Measurements from ENCODE around the gene GPRC5B. TPM values are rescaled to one million over a fixed set of nuclear protein-coding genes. Genes with fewer than 3 reads are reported as not detected.

GPRC5B gene
- total and polyA plus RNA-seq, 7 experiments from 2014 or later: 0.15 to 9.8 (median 4.8) TPM

DNA sequence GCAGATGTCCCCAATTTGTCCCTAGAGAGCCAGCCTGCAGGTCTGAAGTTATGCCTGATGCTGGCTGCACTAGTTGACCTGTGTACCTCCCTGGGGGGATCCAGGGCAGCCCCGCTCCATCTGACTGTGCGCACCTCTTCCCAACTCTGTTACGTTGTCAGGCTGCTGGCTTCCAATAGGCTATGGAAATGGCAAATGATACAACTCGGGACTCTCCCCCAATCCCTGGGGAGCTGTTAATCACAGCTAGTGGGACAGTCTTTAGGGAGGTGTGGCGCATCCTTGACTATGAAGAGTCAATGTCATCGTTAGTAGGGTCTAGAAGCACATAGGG lies 30.1 kb downstream of the GPRC5B start:
- peaks cover 0 to 15% (median 7%) of the 10 kb centered on the region in 5 donors for H3K36me3 Mint-ChIP-seq
- Histone ChIP-seq H3K9me3 (ENCODE audit: control insufficient read depth in 2 of 3, low read length in 3 of 3) (no peaks in the 10 kb centered on the region), H3K36me3 (ENCODE audit: control insufficient read depth in 2 of 3, insufficient read depth in 3 of 3, low read length in 3 of 3) (no peaks in the 10 kb centered on the region), H3K4me3 (ENCODE audit: low read length) (no peak overlapping the region), H3K27ac (ENCODE audit: low read depth, low read length) (no peak overlapping the region), H3K4me1 (ENCODE audit: control insufficient read depth in 2 of 2, insufficient read depth in 2 of 2, low read length in 2 of 2) (no peaks in the 10 kb centered on the region), H3K27me3 (ENCODE audit: control insufficient read depth in 2 of 2, insufficient read depth in 2 of 2, low read length in 2 of 2) (no peaks in the 10 kb centered on the region)
- H3K27ac Mint-ChIP-seq: no peak overlapping the region
- peaks cover 0 to 6% (median 0%) of the 10 kb centered on the region in 5 donors for H3K27me3 Mint-ChIP-seq
- POLR2A ChIA-PET: no interaction called here
- CTCF ChIA-PET: no interaction called here
- H3K4me1 Mint-ChIP-seq: no peaks in the 10 kb centered on the region
- peaks cover 0 to 2% (median 0%) of the 10 kb centered on the region in 11 donors for H3K9me3 Mint-ChIP-seq
- intact Hi-C loops (cut with micrococcal nuclease): no loop called here
- DNase-seq (no peak), ATAC-seq (no peak)
- no peak overlapping the region for H3K4me3 Mint-ChIP-seq

DNA sequence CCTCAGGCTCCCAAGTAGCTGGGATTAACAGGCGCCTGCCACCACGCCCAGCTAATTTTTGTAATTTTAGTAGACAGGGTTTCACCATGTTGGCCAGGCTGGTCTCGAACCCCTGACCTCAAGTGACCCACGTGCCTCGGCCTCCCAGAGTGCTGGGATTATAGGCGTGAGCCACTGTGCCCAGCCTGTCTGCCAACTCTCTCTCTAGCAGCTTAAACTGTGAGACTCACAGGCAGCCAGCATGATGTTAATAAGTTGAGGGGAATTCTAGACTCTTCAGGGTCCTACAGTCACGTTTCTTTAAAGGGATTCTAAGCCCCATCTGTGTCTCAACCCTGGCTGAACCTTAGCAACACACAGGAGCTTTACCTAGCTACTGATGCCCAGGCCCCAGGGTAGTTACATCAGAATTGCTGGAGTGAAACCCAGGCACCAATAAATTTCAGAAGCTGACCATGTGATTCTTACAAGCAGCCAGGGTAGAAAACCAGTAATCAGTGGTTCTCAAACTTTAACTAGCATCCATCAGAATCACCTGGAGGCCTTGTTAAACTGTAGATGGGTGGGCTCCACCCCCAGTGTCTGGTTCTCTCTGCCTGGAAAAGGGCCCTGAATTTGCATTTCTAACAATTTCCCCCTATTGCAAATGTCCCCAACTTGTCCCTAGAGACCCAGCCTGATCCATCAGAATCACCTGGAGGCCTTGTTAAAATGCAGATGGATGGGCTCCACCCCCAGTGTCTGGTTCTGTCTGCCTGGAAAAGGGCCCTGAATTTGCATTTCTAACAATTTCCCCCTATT lies 30.7 kb downstream of the GPRC5B start:
- CTCF ChIA-PET: no interaction called here
- Mint-ChIP-seq H3K4me1 (no peaks in the 10 kb centered on the region), H3K36me3 (peaks cover 0 to 15% (median 7%) of the 10 kb centered on the region in 5 donors), H3K9me3 (peaks cover 0 to 2% (median 0%) of the 10 kb centered on the region in 11 donors), H3K27me3 (peaks cover 0 to 6% (median 0%) of the 10 kb centered on the region in 5 donors), H3K4me3 (no peak overlapping the region), H3K27ac (no peak overlapping the region)
- DNase-seq (no peak), ATAC-seq (no peak)
- no peaks in the 10 kb centered on the region for H3K4me1 ChIP-seq (ENCODE audit: control insufficient read depth in 2 of 2, insufficient read depth in 2 of 2, low read length in 2 of 2)
- H3K27ac ChIP-seq (ENCODE audit: low read depth, low read length): no peak overlapping the region
- H3K36me3 ChIP-seq (ENCODE audit: control insufficient read depth in 2 of 3, insufficient read depth in 3 of 3, low read length in 3 of 3): no peaks in the 10 kb centered on the region
- no peaks in the 10 kb centered on the region for H3K9me3 ChIP-seq (ENCODE audit: control insufficient read depth in 2 of 3, low read length in 3 of 3)
- intact Hi-C loops (cut with micrococcal nuclease): no loop called here
- no peaks in the 10 kb centered on the region for H3K27me3 ChIP-seq (ENCODE audit: control insufficient read depth in 2 of 2, insufficient read depth in 2 of 2, low read length in 2 of 2)
- H3K4me3 ChIP-seq (ENCODE audit: low read length): no peak overlapping the region
- POLR2A ChIA-PET: no interaction called here

DNA sequence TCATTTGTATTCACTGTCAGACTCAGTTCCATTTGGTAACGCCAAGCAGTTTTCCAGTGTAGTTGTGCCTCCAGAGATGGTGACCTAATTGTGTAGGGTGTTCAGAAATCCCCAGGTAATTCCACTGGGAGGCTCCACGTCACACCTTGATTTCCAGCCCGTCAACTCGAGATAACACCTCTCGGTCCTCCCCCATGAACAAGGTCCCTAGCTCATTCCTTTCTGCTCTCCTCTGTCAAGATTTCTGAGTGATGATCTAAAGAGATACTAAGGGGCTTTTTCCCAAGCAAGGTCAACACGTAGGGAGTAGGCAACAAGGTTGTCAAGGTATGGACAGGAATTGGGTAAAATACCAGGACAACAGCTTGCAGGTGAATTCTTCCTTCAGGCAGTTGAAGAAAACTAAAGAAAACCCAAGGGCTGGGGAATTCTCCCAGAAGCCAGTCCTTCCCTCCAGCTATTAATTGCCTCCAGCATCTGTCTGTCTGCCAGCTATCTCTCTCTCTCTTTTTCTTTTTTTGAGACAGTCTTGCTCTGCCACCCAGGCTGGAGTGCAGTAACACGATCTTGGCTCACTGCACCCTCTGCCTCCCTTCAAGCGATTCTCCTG lies 31.4 kb downstream of the GPRC5B start:
- no peaks in the 10 kb centered on the region for H3K9me3 ChIP-seq (ENCODE audit: control insufficient read depth in 2 of 3, low read length in 3 of 3)
- ATAC-seq (no peak), DNase-seq (no peak)
- no peaks in the 10 kb centered on the region for H3K36me3 ChIP-seq (ENCODE audit: control insufficient read depth in 2 of 3, insufficient read depth in 3 of 3, low read length in 3 of 3)
- ChIA-PET CTCF (no interaction called here), POLR2A (no interaction called here)
- H3K27me3 ChIP-seq (ENCODE audit: control insufficient read depth in 2 of 2, insufficient read depth in 2 of 2, low read length in 2 of 2): no peaks in the 10 kb centered on the region
- Mint-ChIP-seq H3K27me3 (peaks cover 0 to 6% (median 0%) of the 10 kb centered on the region in 5 donors), H3K27ac (no peak overlapping the region), H3K4me1 (no peaks in the 10 kb centered on the region), H3K4me3 (no peak overlapping the region), H3K9me3 (peaks cover 0 to 2% (median 0%) of the 10 kb centered on the region in 11 donors), H3K36me3 (peaks cover 0 to 13% (median 4%) of the 10 kb centered on the region in 5 donors)
- H3K4me3 ChIP-seq (ENCODE audit: low read length): no peak overlapping the region
- no peaks in the 10 kb centered on the region for H3K4me1 ChIP-seq (ENCODE audit: control insufficient read depth in 2 of 2, insufficient read depth in 2 of 2, low read length in 2 of 2)
- H3K27ac ChIP-seq (ENCODE audit: low read depth, low read length): no peak overlapping the region
- intact Hi-C loops (cut with micrococcal nuclease): no loop called here

DNA sequence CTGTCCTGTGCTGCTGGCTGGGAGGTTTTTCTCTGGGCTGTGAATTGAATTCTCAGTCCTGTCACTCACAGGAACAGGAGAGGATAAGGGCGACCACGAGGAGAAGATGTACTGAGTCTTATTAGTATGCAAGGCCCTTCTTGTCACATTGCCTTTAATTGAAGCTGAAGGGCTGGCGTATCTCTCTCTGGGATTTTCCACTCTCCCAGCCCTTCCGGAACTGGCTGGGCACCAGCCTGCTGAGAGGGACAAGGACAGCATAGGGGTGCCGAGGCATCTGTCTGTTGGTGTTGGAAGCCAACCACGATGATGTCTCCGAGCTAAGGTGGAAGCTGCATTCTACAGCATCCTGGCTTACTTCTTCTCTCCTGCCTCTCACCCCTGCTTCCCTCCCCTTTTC lies 33.2 kb downstream of the GPRC5B start:
- Histone ChIP-seq H3K4me1 (ENCODE audit: control insufficient read depth in 2 of 2, insufficient read depth in 2 of 2, low read length in 2 of 2) (no peaks in the 10 kb centered on the region), H3K27ac (ENCODE audit: low read depth, low read length) (no peak overlapping the region), H3K4me3 (ENCODE audit: low read length) (no peak overlapping the region), H3K9me3 (ENCODE audit: control insufficient read depth in 2 of 3, low read length in 3 of 3) (no peaks in the 10 kb centered on the region), H3K27me3 (ENCODE audit: control insufficient read depth in 2 of 2, insufficient read depth in 2 of 2, low read length in 2 of 2) (no peaks in the 10 kb centered on the region), H3K36me3 (ENCODE audit: control insufficient read depth in 2 of 3, insufficient read depth in 3 of 3, low read length in 3 of 3) (no peaks in the 10 kb centered on the region)
- Mint-ChIP-seq H3K9me3 (peaks cover 0 to 2% (median 0%) of the 10 kb centered on the region in 11 donors), H3K36me3 (peaks cover 0 to 7% (median 0%) of the 10 kb centered on the region in 5 donors), H3K4me1 (no peaks in the 10 kb centered on the region), H3K27me3 (peaks cover 0 to 6% (median 0%) of the 10 kb centered on the region in 5 donors), H3K4me3 (no peak overlapping the region), H3K27ac (no peak overlapping the region)
- DNase-seq (no peak), ATAC-seq (no peak)
- ChIA-PET POLR2A (no interaction called here), CTCF (no interaction called here)
- intact Hi-C loops (cut with micrococcal nuclease): no loop called here

DNA sequence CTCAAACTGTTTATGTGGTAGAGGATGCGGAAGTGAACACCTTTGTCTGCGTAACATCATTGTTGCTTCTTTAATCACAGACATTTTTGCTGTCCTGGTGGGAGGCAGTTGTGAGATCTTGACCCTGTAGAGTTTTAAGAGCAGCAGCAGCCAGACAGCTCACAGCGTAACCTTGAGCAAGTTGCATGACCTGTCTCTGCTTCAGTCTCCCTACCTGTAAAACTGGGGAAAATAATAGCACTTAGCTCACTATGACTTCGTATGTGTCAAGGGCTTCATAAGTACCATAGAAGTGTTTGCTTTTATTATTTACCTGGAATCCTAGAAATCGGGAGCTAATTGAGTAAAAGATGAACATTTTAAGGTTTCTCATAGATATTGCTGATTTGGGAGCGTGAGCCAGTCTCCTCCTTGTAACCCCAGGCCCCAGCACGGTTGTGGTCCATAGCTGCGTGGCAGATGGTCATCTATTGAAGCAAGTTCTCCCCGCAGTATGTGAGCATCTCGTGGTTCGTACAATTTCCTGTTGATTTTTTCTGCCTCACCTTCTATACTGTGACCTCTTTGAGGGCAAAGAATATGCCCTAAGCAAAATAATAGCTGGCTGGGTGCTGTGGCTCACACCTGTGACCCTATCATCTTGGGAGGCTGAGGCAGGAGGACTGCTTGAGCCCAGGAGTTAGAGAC lies 34.4 kb downstream of the GPRC5B start:
- H3K36me3 Mint-ChIP-seq: peaks cover 0 to 5% (median 0%) of the 10 kb centered on the region in 5 donors
- Histone ChIP-seq H3K27me3 (ENCODE audit: control insufficient read depth in 2 of 2, insufficient read depth in 2 of 2, low read length in 2 of 2) (no peaks in the 10 kb centered on the region), H3K4me3 (ENCODE audit: low read length) (no peak overlapping the region), H3K4me1 (ENCODE audit: control insufficient read depth in 2 of 2, insufficient read depth in 2 of 2, low read length in 2 of 2) (no peaks in the 10 kb centered on the region), H3K36me3 (ENCODE audit: control insufficient read depth in 2 of 3, insufficient read depth in 3 of 3, low read length in 3 of 3) (no peaks in the 10 kb centered on the region), H3K9me3 (ENCODE audit: control insufficient read depth in 2 of 3, low read length in 3 of 3) (no peaks in the 10 kb centered on the region), H3K27ac (ENCODE audit: low read depth, low read length) (no peak overlapping the region)
- H3K9me3 Mint-ChIP-seq: no peaks in the 10 kb centered on the region
- POLR2A ChIA-PET: no interaction called here
- no peak overlapping the region for H3K4me3 Mint-ChIP-seq
- intact Hi-C loops (cut with micrococcal nuclease): no loop called here
- no peak for DNase-seq
- H3K27ac Mint-ChIP-seq: no peak overlapping the region
- CTCF ChIA-PET: interaction anchor here (0.7 kb wide), 1 partner anchor 57 kb away, joined by 3 read pairs; no protein-coding TSS in a partner anchor
- H3K27me3 Mint-ChIP-seq: peaks cover 0 to 6% (median 0%) of the 10 kb centered on the region in 5 donors
- no peaks in the 10 kb centered on the region for H3K4me1 Mint-ChIP-seq
- no peak for ATAC-seq

DNA sequence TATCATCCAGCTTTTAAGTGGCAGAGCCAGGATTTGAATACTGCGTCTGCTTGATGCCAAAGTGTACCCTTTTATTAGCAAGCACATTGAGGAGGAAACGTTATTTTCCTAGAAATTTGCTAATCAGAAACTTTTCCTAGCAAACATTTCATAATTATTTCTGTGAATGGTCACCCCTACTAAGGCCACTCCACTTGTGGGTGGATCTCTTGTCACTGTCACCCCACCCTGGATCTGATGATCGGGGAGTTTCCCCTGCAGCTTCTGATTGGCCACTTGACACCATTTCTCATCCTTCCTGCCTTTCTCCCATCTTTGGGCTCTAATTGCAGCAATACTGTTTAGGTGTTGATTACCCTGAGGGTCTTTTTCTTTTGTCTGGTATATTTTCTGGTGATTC lies 35.9 kb downstream of the GPRC5B start:
- no peaks in the 10 kb centered on the region for H3K36me3 ChIP-seq (ENCODE audit: control insufficient read depth in 2 of 3, insufficient read depth in 3 of 3, low read length in 3 of 3)
- no peak overlapping the region for H3K4me3 ChIP-seq (ENCODE audit: low read length)
- no peaks in the 10 kb centered on the region for H3K4me1 ChIP-seq (ENCODE audit: control insufficient read depth in 2 of 2, insufficient read depth in 2 of 2, low read length in 2 of 2)
- POLR2A ChIA-PET: no interaction called here
- intact Hi-C loops (cut with micrococcal nuclease): no loop called here
- no peaks in the 10 kb centered on the region for H3K27me3 ChIP-seq (ENCODE audit: control insufficient read depth in 2 of 2, insufficient read depth in 2 of 2, low read length in 2 of 2)
- no peak for DNase-seq
- Mint-ChIP-seq H3K27ac (no peak overlapping the region), H3K27me3 (peaks cover 0 to 6% (median 0%) of the 10 kb centered on the region in 5 donors), H3K9me3 (no peaks in the 10 kb centered on the region), H3K36me3 (peaks cover 0 to 5% (median 0%) of the 10 kb centered on the region in 5 donors), H3K4me1 (no peaks in the 10 kb centered on the region), H3K4me3 (no peak overlapping the region)
- H3K9me3 ChIP-seq (ENCODE audit: control insufficient read depth in 2 of 3, low read length in 3 of 3): no peaks in the 10 kb centered on the region
- CTCF ChIA-PET: interaction anchor here (0.5 kb wide), 1 partner anchor 9 kb away, joined by 4 read pairs; no protein-coding TSS in a partner anchor
- ATAC-seq: no peak
- no peak overlapping the region for H3K27ac ChIP-seq (ENCODE audit: low read depth, low read length)
